Upper lobe of left lung (tissue), 4 donors: ENCODE results near the gene XKRX.

ENCODE experiments used
- CTCF ChIP-seq, 6 experiments: fragments of 450-650 bp in 4 of 6; fragments of 200-600 bp in 2 of 6; sonication (generic) in 2 of 6; IDR thresholded peaks; one replicate each; pipeline ENCODE4 v1.5.1; 2016 to 2019; ENCODE audit warnings: antibody characterized with exemption in 6 of 6
- POLR2A ChIP-seq, 4 donors: fragments of 450-650 bp; IDR thresholded peaks; one replicate each; pipeline ENCODE4 v1.5.1; 2016 to 2017; ENCODE audit warnings: antibody characterized with exemption in 4 of 4, mild to moderate bottlenecking in 2 of 4

- no peak for TF ChIP-seq CTCF (IDR thresholded peaks at IDR 0.05)
- no peak for TF ChIP-seq POLR2A (IDR thresholded peaks at IDR 0.05)
Measured at GRCh38 chrX:100944601-100945000, 15.9 kb upstream of the XKRX start.
